ENCODE measurements around the gene JAG2.

The JAG2 gene

DNA sequence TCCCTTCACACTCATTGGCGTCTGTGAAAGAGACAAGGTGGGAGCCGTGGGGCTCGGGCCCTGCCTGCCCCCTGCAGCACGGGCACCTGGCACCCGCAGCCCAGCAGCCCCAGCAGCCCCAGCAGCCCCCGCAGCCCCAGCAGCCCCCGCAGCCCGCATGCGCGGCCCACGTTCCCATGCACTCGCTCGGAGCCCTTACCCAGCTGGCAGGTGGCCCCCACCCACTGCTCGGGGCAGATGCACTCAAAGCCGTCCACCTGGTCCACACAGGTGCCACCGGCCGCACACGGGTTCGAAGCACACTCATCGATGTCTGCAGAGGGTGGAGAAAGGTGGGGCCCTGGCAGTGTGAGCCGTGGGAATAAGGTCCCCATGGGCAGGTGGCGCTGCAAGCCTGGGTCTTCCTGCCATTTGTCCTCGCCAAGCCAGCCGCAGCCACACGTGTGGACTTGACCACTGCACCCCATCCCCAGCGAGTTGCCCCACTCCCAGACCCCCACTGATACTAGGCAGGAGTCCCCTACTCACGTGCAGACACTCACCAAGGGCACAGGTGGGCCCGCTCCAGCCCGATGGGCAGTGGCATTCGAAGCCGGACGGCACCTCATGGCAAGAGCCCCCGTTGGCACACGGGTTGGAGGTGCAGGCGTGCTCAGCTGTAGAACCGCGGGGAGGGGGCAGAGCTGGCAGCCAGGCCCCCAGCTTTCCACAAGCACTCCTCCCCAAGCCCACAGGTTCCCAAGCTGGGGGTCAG lies 17.3 kb downstream of the JAG2 start:
- no peak for DNase-seq (ENCODE audit: low read depth)

GRCh38 chr14:105150368-105151083 lies 18.1 kb downstream of the JAG2 start:
- DNase-seq (ENCODE audit: low read depth) = no peak

GRCh38 chr14:105150026-105150367 lies 18.6 kb downstream of the JAG2 start:
- no peak for DNase-seq (ENCODE audit: low read depth)

- DNase-seq (ENCODE audit: low read depth) = no peak
Observed at GRCh38 chr14:105149146-105149781, 19.3 kb downstream of the JAG2 start.

DNA sequence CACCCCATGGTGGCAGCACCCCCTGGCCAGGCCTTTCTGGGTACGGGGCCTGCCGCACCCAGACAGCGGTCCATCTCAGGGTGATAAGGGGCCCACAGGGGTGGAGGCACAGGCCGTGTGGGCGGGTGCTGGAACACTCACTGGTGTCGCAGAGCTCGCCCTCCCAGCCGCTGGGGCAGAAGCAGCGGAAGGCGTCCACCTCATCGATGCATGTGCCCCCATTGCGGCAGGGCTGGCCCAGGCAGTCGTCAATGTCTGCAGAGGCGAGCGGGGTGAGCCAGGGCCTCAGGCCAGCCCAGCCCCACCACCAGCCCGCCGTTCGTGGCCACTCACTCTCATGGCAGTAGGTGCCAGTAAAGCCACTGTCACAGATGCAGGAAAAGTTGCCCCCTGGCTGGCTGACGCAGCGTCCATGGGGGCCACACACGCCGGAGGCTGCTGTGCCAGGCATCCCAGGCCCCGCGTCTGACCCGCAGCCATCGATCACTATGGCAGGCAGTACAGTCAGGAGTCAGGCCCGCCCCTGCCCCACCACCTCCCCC lies 19.9 kb downstream of the JAG2 start:
- no peak for DNase-seq (ENCODE audit: low read depth)

DNA sequence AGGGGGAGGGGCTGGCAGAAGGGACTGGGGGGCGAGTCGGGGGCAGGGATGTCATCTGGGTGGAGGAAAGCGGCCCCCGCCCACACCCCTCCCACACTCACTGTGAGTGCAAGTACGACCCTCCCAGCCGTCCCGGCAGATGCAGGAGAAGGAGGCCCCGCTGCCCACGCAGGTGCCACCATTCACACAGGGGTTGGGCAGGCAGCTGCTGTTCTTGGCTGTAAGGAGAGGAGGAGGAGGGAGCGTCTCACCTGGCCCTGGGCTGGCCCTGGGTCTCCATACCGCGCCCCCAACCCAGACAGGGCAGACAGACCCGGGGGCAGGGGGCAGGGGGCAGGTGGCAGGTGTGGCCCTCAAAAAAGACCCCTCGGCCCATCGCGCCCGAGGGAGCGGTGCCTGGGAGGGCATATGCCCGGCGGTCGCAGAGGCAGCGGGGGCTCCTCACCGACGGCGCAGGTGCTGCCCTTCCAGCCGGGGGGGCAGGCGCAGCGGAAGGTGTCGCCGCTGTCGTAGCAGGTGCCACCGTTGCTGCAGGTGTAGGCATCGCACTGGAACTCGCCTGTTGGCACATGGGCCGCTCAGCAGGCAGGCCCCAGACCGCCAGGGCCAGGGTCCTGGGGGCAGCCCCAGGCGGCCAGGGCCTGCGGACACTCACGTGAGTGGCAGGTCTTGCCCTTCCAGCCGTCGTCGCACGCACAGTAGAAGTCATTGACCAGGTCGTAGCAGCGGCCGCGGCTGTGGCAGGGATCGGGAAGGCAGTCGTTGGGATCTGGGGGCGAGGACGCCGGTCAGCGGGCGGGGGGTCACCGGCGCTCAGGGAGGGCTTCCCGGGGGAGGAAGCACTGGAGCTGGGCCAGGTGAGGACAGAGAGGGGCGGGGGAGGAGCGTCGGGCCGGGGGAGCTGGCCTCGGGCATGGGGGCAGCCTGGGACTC lies 20.6 kb downstream of the JAG2 start:
- no peak for DNase-seq (ENCODE audit: low read depth)

- no peak for DNase-seq (ENCODE audit: low read depth)
Observed at GRCh38 chr14:105146976-105147635, 21.5 kb downstream of the JAG2 start.

GRCh38 chr14:105146181-105146975 lies 22.2 kb downstream of the JAG2 start:
- DNase-seq (ENCODE audit: low read depth) = no peak

GRCh38 chr14:105145381-105146180 lies 23.0 kb downstream of the JAG2 start:
- no peak for DNase-seq (ENCODE audit: low read depth)

GRCh38 chr14:105144666-105145380 lies 23.8 kb downstream of the JAG2 start:
- no peak for DNase-seq (ENCODE audit: low read depth)

DNA sequence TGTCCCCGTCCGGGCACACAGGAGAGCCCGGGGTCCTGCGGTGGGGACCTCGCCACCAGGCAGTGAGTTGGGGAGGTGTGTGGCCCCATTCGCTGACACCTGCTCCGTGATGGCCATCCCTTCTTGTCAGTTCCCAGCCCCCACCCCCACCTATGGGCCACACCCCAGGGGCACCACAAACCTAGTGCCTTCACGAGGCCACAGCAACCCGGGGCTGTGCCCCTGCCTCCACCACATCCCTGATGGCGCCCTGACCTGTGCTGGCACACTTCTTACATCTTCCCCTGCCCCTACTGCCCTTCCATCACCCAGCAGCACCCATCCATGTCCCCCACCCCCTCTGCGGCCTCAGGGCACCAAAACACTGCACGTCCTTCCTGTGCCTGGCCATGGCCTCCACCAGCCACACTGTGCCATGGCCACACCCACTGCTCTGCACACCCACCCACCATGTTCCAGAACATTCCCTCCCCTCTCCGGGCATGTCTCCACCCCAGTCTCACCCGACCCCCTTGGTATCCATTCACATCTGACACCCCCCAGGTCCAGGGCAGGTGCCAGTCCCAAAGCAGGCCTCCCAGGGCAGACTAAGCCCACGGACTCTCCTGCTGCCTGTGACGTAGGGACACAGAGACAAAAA lies 24.4 kb downstream of the JAG2 start:
- no peak for DNase-seq (ENCODE audit: low read depth)

DNA sequence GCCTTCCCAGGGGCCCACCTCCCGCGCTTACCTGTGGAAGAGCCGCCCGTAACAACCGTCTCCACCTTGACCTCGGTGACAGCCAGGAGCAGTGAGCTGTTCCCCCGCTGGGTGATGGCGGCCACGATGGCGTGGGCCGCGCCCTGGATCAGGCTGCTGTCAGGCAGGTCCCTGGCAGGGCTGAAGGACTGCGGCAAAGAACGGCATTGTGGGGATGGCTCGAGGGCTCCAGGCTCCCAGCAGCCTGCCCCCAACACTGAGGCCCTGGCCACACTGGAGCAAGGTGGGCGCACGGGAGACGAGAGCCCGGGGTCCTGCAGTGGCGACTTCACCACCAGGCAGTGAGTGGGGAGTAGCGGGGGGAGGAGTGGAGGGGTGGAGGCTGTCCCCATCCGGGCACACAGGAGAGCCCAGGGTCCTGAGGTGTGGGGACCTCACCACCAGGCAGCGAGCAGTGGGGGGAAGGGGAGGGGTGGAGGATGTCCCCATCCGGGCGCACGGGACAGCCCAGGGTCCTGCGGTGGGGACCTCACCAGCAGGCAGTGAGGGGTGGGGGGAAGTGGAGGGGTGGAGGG lies 25.0 kb downstream of the JAG2 start:
- DNase-seq (ENCODE audit: low read depth) = no peak

- DNase-seq (ENCODE audit: low read depth) = no peak
Observed at GRCh38 chr14:105142651-105143450, 25.7 kb downstream of the JAG2 start.

DNA sequence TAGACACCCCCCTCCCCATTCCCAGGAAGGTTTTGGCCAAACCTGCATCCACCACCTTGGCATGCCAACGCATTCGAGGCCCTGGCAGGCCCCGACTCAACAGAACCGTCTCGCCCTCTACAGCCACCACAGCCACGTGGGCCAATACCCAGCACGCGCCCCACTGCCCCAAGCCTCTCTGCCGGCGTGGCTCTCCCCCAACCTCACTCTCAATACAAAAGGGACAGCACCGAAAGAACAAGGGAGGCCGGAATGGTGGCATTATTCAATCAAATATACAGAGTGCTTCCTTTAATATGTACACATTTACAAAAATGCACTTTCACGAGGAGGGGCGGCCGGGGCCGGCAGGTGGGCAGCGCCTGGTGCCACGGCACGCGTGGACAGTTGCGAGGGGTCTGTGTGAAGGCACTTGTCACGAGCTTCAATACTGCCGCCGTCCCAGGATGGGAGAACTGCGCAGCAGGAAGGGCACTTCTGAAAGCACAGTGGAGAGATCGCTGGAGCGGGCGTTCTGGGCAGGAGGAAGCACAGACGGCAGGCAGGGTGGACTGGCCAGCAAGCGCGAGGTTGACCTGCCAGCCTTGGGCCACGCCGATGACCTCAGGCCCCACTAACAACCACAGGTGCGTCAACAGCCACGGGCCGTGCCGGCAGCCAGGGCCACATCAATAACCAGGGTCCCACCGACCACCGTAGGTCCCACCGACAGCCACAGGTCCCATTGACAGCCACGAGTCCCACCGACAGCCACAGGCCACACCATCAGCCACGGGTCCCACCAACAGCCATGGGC lies 26.9 kb downstream of the JAG2 start:
- no peak for DNase-seq (ENCODE audit: low read depth)

DNA sequence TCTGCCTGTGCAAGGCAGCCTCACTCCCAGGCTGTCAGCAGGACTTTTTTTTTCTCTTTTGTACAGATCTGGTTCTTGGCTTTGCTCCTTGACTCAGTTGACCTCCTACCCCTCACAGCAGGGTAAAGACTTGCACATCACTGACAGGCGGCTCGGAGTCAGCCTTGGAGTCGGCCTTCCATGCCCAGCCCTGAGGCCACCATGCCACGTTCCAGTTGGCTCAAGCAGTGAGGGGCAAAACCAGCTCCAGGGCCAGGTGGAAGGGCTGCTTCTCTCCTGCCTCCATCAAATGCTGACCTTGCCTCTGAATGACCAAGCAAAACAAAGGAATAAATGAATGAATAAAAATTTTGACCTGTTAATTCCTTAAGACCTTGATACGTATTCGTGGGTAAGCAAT lies 27.6 kb downstream of the JAG2 start:
- no peak for DNase-seq (ENCODE audit: low read depth)

- DNase-seq (ENCODE audit: low read depth) = no peak
Observed at GRCh38 chr14:105140581-105140980, 28.0 kb downstream of the JAG2 start.
